KMS-11 (cell line): ENCODE data around the gene CIROP.

Experiments
- H2AFZ ChIP-seq: fragments of 200-600 bp; sonication (generic); 2 replicates; pipeline ENCODE4 v1.6.1; 2016; ENCODE audit warnings: antibody characterized with exemption, mixed run types, low read depth
- H3K27ac ChIP-seq: fragments of 200-600 bp; sonication (generic); 2 replicates; pipeline ENCODE4 v1.6.1; 2016; ENCODE audit warnings: mild to moderate bottlenecking, mixed run types
- H3K27me3 ChIP-seq: fragments of 200-600 bp; sonication (generic); 2 replicates; pipeline ENCODE4 v1.6.1; 2017; ENCODE audit warnings: mild to moderate bottlenecking, low read depth, mixed run types, moderate library complexity; ENCODE audit not compliant: insufficient read depth
- H3K36me3 ChIP-seq: fragments of 200-600 bp; sonication (generic); 2 replicates; pipeline ENCODE4 v1.6.1; 2017; ENCODE audit warnings: mild to moderate bottlenecking, mixed run types; ENCODE audit not compliant: insufficient read depth
- H3K4me1 ChIP-seq: fragments of 200-600 bp; sonication (generic); 2 replicates; pipeline ENCODE4 v1.6.1; 2016; ENCODE audit warnings: mild to moderate bottlenecking, low read depth, mixed run types; ENCODE audit not compliant: poor library complexity, severe bottlenecking
- H3K4me2 ChIP-seq: fragments of 200-600 bp; sonication (generic); 2 replicates; pipeline ENCODE4 v1.7.0; 2016; ENCODE audit warnings: mild to moderate bottlenecking, mixed run types
- H3K4me3 ChIP-seq: fragments of 200-600 bp; sonication (generic); IDR thresholded peaks from 2 replicates; pipeline ENCODE4 v1.6.1; 2017; ENCODE audit warnings: low read depth, low read length, mixed read lengths; ENCODE audit not compliant: insufficient read depth
- H3K79me2 ChIP-seq: fragments of 200-600 bp; sonication (generic); 2 replicates; pipeline ENCODE4 v1.6.1; 2016; ENCODE audit warnings: low read depth, mixed run types; ENCODE audit not compliant: insufficient read depth
- H3K9ac ChIP-seq: fragments of 200-600 bp; sonication (generic); 2 replicates; pipeline ENCODE4 v1.6.1; 2016; ENCODE audit warnings: mild to moderate bottlenecking, mixed run types
- H4K20me1 ChIP-seq: fragments of 200-600 bp; sonication (generic); 2 replicates; pipeline ENCODE4 v1.6.1; 2016; ENCODE audit warnings: mild to moderate bottlenecking, mixed run types; ENCODE audit not compliant: insufficient read depth
- TF ChIP-seq, protein P1 (sequence below): fragments of 200-600 bp; sonication (generic); conservative IDR thresholded peaks from 2 replicates; pipeline ENCODE4 v1.6.1; 2017; ENCODE audit warnings: low read depth, mild to moderate bottlenecking, antibody characterized with exemption, low read length, moderate library complexity, mixed read lengths

Gene CIROP

DNA sequence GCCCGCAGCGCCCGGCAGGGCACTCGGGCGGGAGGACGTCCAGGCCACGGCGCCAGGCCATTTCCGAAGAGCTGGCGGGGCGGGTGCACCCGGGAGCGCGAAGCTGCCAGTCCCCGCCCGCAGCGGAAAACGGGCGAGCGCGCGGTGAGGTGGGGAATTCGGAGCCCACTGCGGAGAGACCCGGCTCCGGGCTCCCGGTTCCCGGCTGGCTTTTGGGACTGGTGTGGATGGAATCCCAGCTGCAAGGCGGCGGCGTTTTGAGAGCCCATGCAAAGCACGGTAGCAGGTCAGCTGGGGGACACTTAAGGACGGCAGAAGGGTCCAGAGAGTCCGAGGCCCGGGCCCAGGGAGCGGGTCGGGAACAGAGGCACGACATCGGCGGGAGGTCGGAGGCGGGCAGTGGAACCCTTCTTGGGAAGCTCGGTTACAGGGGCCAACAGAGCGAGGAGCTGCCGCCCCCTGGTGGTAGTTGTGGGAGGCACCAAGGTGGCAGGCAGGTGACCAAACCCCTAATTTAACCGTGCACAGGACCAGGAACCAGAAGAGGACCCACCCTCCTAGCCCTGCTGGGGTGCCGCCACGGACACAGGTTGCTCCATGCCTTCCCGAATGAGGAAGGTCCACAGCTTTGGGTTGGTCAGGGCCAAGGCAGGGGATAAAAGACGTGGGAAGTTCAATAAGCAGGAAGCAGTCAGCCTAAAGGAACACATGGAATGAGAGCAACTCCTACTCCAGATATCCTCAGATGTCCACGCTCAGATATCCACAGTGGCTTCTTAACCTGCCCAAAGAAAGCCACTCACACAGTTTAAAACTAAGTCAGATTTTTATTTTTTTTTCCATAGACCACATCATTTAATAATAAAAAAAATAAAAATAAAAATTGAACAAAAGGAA is 46.8 kb downstream of the CIROP start:
- no peaks in the 10 kb centered on the region for H3K79me2 ChIP-seq
- peaks cover 12% of the 10 kb centered on the region for H3K4me1 ChIP-seq
- no peak overlapping the region for H3K27ac ChIP-seq
- H3K9ac ChIP-seq: peak overlapping the region; percentile 18; the same call in 1 of the 2 replicates
- no peaks in the 10 kb centered on the region for H3K27me3 ChIP-seq
- H4K20me1 ChIP-seq: no peaks in the 10 kb centered on the region
- H3K4me3 ChIP-seq: no peak overlapping the region
- H2AFZ ChIP-seq: peak overlapping the region; percentile 47; the same call in 1 of the 2 replicates
- TF ChIP-seq, protein P1, sequence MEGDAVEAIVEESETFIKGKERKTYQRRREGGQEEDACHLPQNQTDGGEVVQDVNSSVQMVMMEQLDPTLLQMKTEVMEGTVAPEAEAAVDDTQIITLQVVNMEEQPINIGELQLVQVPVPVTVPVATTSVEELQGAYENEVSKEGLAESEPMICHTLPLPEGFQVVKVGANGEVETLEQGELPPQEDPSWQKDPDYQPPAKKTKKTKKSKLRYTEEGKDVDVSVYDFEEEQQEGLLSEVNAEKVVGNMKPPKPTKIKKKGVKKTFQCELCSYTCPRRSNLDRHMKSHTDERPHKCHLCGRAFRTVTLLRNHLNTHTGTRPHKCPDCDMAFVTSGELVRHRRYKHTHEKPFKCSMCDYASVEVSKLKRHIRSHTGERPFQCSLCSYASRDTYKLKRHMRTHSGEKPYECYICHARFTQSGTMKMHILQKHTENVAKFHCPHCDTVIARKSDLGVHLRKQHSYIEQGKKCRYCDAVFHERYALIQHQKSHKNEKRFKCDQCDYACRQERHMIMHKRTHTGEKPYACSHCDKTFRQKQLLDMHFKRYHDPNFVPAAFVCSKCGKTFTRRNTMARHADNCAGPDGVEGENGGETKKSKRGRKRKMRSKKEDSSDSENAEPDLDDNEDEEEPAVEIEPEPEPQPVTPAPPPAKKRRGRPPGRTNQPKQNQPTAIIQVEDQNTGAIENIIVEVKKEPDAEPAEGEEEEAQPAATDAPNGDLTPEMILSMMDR: peak; percentile 78
- H3K4me2 ChIP-seq: peak overlapping the region; percentile 37; the same call in 1 of the 2 replicates
- H3K36me3 ChIP-seq: no peaks in the 10 kb centered on the region

DNA sequence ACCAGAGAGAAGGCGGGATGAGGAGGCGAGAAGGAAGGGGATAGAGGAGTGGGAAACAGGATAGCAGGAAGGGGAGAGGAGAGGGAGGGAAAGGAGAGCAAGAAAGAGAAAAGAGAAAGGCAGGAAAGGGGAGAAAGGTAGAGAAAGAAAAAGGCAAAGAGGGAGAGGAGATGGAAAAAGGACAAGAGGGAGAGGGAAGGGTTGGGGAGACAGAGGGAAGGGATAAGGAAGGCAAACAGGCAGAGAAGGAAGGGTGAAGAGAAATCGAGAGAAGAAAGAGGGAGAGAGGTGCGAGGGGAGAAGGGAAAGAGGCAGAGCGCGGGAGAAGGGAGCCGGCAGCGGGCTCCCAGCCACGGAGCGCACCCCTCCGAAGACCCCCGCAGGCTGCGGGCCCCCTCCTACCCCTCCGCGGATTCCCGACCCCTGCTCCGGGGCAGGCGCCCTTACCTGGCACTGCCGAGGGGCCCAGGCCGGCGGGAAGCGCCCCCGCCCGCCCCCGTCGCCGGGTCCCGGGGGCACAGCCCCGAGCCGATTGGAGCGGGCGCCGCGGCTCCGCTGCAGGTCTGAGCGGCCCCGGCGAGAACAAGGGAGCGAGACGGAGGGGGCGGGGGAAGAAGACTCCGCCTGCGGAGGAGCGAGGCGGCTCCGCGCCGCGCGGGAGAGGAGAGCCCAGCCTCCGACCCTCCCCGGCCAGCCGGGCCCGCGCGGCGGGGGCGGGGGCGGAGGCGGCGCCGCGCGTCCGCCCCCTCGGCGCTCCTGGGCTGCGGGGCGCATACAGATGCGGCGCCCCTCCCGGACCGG is 47.6 kb downstream of the CIROP start, which contains the start of gene CDH24:
TSS of gene CDH24 (minus strand) at position 565 of the 801 bp plus-strand sequence. CDS start 1,787 bp downstream, outside the sequence.
- H3K27ac ChIP-seq: no peak within 1 kb of the TSS; the same call in 1 of the 2 replicates
- H3K36me3 ChIP-seq: no peaks in the 10 kb centered on the region
- TF ChIP-seq, protein P1: no peak
- no peaks in the 10 kb centered on the region for H3K27me3 ChIP-seq
- no peak within 1 kb of the TSS for H3K4me3 ChIP-seq
- H2AFZ ChIP-seq: peak within 1 kb of the TSS; percentile 47; the same call in 1 of the 2 replicates
- no peaks in the 10 kb centered on the region for H4K20me1 ChIP-seq
- H3K9ac ChIP-seq: peak within 1 kb of the TSS; percentile 18; the same call in 1 of the 2 replicates
- peak within 1 kb of the TSS; percentile 96 for H3K4me2 ChIP-seq
- H3K4me1 ChIP-seq: peaks cover 12% of the 10 kb centered on the region
- no peaks in the 10 kb centered on the region for H3K79me2 ChIP-seq

DNA sequence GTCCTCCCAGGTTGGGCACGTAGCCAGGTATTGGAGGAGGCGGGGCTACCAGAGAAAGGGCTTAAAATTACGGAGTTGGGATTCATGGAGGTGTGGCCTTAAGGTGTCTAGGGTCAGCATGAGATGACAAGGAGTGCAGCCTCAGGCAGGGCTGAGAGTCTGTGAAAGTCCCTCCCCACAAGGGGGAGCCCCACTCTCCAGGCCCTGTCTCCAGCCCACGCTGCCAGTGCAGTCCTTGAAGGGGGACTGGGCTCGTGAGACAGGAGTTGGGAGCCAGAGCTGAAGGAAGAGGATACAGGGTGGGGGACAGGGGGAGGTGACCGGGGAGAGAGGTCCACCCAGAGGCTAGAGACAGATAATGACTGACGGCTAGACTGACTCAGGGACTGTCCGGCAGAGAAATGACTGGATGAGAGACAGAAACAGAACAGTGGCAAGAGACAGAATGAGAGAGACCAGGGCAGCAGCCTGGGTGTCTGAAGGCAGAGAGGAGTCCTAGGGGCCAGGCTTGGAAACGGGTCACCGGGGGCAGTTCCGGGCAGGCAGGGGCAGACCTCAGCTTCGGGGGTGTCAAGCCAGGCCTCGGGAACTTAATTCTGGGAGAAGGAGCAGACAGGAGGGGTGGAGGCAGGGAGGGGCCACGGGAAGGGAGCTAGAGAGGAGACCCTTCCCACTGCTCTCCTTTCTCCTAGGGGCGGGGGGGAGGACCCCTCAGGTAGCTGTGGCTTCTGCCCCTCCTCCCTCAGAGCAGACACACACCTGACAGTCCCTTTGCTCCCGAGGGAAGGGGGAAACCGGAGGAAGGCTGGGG is 48.4 kb downstream of the CIROP start:
- Histone ChIP-seq H3K27ac (peak overlapping the region; percentile 35), H3K4me3 (no peak overlapping the region), H3K9ac (peak overlapping the region; percentile 12; the same call in 1 of the 2 replicates), H3K36me3 (no peaks in the 10 kb centered on the region), H3K79me2 (no peaks in the 10 kb centered on the region), H3K4me2 (peak overlapping the region; percentile 96), H4K20me1 (no peaks in the 10 kb centered on the region), H2AFZ (peak overlapping the region; percentile 44; the same call in 1 of the 2 replicates), H3K27me3 (no peaks in the 10 kb centered on the region), H3K4me1 (peaks cover 12% of the 10 kb centered on the region)
- TF ChIP-seq, protein P1: peak; percentile 68

DNA sequence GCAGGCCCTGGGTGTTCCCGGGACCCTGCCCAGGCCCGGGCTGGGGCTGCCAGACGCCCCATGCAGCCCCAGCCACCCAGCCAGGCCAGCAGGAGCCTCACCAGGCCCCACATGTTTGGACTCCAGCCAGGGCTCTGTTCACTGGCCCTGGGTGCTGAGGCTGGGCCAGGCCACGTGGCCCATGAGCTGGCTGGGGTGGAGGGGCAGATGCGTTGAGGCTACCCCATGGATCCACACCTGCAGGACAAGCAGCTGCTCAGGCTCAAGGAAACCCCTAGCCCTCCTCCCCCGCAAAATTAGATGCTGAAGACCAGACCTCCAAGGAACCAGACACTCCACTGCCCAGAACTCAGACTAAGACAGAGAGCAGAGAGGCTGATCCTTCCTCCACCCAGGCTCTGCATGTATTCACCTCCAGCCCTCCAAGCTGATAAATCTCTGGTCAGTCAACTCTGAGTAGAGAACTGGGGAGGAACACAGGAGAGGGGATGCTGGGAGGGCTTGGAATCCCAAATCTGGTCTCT is 49.1 kb downstream of the CIROP start:
- Histone ChIP-seq H3K27ac (peak overlapping the region; percentile 35), H3K36me3 (no peaks in the 10 kb centered on the region), H3K4me3 (no peak overlapping the region), H4K20me1 (no peaks in the 10 kb centered on the region), H3K27me3 (no peaks in the 10 kb centered on the region), H2AFZ (peak overlapping the region; percentile 44; the same call in 1 of the 2 replicates), H3K79me2 (no peaks in the 10 kb centered on the region), H3K4me2 (peak overlapping the region; percentile 96), H3K4me1 (peaks cover 12% of the 10 kb centered on the region), H3K9ac (no peak overlapping the region; the same call in 1 of the 2 replicates)
- TF ChIP-seq, protein P1: no peak
